GDM1 (cell line): ENCODE data around the gene EPS15.
"Not testable (repeated sequence)": the region's sequence is repeated elsewhere in the genome, so short reads cannot be mapped to it uniquely, and the experiment has no call there.

Experiments
- DNase-seq: peaks from one replicate; lab custom pipeline; 2025; lab: John Stamatoyannopoulos, UW

EPS15 gene

GRCh38 chr1:51464828-51465227 is 54.2 kb downstream of the EPS15 start:
- no peak for DNase-seq

GRCh38 chr1:51463561-51463960 is 55.5 kb downstream of the EPS15 start:
- DNase-seq, result no peak

- not testable (repeated sequence) for DNase-seq
Measured at GRCh38 chr1:51462289-51462688, 56.8 kb downstream of the EPS15 start.

- DNase-seq, result no peak
Measured at GRCh38 chr1:51454554-51454953, 64.5 kb downstream of the EPS15 start.

- no peak for DNase-seq
Measured at GRCh38 chr1:51453010-51453409, 66.1 kb downstream of the EPS15 start.

- DNase-seq, result not testable (repeated sequence)
Measured at GRCh38 chr1:51448844-51449454, 70.1 kb downstream of the EPS15 start.

- no peak for DNase-seq
Measured at GRCh38 chr1:51445351-51446090, 73.5 kb downstream of the EPS15 start.

GRCh38 chr1:51444534-51445192 is 74.4 kb downstream of the EPS15 start:
- no peak for DNase-seq

- no peak for DNase-seq
Measured at GRCh38 chr1:51444096-51444495, 75.0 kb downstream of the EPS15 start.

GRCh38 chr1:51443555-51443954 is 75.5 kb downstream of the EPS15 start:
- no peak for DNase-seq

GRCh38 chr1:51442616-51443015 is 76.5 kb downstream of the EPS15 start:
- DNase-seq, result no peak

GRCh38 chr1:51442198-51442597 is 76.9 kb downstream of the EPS15 start:
- DNase-seq, result no peak

GRCh38 chr1:51439895-51440294 is 79.2 kb downstream of the EPS15 start:
- DNase-seq, result no peak

GRCh38 chr1:51439053-51439452 is 80.0 kb downstream of the EPS15 start:
- DNase-seq, result no peak

- not testable (repeated sequence) for DNase-seq
Measured at GRCh38 chr1:51437391-51437790, 81.7 kb downstream of the EPS15 start.

- DNase-seq, result no peak
Measured at GRCh38 chr1:51435878-51436277, 83.2 kb downstream of the EPS15 start.

- DNase-seq, result no peak
Measured at GRCh38 chr1:51433972-51434510, 85.0 kb downstream of the EPS15 start.

- no peak for DNase-seq
Measured at GRCh38 chr1:51433269-51433971, 85.6 kb downstream of the EPS15 start.

GRCh38 chr1:51432146-51432545 is 86.9 kb downstream of the EPS15 start:
- no peak for DNase-seq

- no peak for DNase-seq
Measured at GRCh38 chr1:51427438-51427837, 91.6 kb downstream of the EPS15 start.

GRCh38 chr1:51425955-51426354 is 93.1 kb downstream of the EPS15 start:
- no peak for DNase-seq

- DNase-seq, result no peak
Measured at GRCh38 chr1:51425273-51425672, 93.8 kb downstream of the EPS15 start.
